Hematopoietic multipotent progenitor cell treated with erythropoietin and hydrocortisone succinate and interleukin-3 and kit ligand, for 4 days (in vitro differentiated cells): Measurements from ENCODE around the gene MAPK11.
A peak's percentile ranks its signal among the peaks of the same experiment; 100 is the strongest.

ENCODE experiments used
- DNase-seq: peaks from one replicate; pipeline ENCODE4 v3.0.0-alpha.2; 2015

Gene MAPK11

DNA sequence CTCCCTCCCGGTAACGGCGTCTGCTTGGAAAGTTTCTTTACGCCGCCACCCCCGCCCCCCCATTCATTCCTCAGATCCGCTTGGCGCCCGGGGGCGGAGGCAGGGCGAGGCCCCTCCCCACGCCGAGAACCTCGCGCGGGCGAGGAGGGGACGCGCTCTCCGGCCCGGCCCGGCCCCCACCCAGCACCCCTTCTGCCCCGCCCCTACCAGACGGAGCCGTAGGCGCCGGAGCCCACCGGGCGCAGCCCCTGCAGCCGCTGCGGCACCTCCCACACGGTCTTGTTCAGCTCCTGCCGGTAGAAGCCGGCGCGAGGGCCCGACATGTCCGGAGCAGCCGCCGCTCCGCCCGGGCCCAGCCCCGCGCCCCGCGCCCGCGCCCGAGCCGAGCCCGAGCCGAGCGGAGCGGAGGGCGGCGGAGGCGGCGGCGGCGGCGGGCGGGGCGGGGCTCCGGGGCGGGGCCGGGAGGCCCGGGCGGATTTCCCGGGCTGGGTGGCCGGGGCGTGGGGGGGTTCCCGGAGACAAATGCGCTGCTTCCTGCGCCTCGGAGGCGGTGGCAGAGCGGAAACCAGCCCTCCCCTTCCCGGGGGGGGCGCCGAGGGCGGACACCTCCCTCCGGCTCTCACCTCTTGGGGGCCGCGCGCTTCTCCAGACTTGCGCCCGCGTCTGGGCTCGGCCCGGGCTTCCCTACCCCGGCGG lies at the start of gene MAPK11:
MAPK11 (minus strand) TSS at position 411 of the 696 bp plus-strand sequence; CDS start at position 323, 88 bp downstream.
- peak; percentile 27 for DNase-seq

DNA sequence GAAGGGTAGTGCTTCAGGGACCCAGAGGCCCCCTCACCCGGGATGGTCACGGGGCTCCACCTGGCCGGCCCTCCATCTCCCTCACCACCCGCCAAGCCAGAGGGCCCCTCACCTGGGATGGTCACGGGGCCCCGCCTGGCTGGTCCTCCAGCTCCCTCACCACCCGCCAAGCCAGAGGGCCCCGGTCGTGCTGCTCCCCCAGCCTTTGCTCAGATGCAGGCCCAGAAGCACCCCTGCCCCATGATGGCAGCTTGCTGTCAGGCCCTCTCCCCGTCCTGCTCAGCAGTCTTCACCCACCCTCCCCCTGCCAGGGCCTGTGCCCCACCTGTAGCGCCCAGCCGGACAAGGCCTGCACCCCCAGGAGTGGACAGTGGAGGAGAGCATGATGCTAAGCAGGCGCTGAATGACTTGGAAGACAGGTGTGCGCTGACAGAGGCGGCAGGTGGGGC lies 49.3 kb upstream of the MAPK11 start:
- no peak for DNase-seq

DNA sequence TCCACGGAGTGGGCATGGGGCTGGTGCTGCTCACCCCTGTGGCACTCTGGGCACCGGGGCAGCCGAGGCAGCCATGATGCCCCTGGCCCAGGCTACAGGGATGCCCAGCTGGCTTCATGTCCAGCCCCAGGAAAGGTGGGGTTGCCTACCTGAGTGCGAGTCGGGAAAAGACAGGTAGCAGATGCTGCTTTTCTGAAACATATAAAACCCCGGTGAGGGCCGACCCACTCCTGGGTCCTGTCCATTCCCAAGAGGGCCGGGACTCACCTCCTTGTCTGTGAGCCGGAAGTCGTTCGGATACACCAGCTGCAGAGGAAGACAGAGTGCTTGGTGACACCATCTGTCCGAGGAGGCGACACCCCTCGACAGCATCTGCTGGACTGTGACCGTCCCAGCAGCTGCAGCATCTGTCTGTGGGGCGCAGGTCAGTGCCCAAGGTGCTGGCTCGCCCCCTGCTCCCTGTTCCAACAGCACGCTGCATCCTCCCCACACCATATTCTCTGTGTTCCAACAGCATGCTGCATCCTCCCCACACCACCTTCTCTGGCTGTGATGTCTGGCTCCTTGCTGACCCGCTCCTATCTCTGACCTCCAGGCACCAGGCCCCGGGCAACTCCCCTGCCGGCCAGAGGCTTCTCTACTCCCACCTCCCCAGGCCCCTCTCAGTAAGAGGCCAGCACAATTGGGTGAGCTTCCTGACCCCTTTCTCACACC lies 48.7 kb upstream of the MAPK11 start:
- DNase-seq, result no peak

DNA sequence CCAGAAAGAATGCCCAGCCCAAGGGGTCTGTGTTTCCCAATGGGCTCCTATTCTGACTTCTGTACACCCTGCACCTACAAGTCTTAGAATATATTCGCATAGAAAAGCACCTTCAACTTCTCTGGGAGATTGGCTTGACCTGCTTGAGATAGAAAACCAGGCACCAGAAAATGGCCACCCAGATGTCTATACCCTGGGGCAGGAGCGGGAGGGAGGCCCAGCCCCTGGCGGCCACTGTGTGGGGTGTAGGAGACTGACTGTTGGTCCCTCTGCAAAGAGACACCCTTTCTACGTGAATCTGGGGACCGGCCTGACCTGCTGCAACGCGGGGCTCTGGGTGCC lies 48.1 kb upstream of the MAPK11 start:
- DNase-seq, result no peak

DNA sequence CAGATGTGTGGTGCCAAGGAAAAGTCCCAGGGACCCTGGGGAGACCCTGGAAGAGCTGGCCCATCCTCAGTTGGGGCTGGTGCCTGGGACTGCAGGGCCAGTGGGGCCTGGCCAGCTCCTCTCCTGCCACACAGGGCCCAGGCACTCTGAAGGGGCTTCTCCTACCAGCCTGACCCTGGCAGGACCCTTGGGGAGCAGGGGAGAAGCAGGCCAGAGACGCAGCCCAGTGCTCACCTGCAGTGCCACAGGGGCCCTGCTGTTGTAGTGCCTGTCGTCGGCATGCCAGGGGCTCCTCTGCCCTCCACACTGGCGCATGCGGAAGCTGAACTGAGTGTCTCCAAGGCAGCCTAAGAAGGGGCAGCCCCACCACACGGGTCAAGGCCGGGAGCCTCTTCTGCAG lies 47.5 kb upstream of the MAPK11 start:
- no peak for DNase-seq

DNA sequence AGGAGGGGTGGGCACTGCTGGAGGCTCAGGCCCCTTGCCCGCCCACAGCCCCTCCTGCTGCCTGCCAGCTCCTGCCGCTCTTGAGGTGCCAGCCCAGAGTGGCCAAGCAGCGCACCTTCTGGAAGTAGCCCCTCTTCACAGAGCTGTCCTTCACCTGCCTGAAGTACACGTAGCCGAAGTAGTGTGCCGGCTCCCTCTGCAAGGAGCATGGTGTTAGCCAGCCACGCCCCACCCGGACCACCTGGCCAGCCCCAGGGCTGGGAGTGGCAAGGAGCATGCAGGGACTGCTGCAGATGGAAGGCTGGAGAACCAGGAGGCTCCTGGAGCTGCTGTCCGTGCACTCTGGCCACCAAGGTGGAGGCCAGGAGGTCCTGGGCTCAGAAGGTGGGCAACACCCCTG lies 47.0 kb upstream of the MAPK11 start:
- no peak for DNase-seq

DNA sequence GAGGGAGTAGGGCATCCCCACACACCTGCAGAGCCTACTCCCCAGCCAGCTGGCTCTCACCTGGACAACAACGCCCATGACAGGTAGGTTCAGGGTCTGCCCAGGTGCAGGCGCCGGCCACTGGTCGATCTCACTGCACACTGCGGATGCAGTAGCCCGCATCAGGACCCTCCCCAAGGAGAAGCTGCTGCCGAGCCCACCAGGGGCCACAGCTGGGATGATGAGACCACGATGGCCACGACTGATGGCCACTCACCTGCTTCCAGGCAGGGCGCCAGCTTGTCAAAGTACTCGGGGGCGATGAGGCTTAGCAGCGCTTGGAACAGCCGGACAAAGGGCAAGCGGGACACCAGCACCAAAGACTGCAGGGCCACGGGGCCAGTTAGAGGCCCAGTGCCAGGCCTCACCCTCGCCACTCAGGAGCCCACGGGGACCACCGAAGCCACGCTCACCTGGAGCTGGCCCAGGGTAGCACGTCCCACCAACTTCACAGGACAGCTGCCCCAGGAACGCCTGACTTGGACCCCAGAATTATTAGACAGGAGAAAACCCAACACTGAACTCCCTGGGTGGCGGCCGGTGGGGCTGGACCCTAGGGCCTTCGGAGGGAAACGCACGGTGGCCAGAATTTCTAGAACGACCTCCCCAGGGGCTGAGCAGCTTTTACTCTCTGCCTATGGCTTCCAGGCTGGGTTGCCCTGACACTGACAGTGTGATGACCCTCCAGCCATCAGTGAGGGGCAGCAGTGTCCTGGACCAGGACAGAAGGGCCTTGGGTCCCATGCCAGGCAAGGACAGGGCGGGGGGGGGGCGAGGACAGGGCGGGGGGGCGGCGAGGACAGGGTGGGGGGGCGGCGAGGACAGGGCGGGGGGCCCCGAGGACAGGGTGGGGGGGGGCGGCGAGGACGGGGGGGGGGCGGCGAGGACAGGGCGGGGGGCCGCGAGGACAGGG lies 46.2 kb upstream of the MAPK11 start:
- no peak for DNase-seq

DNA sequence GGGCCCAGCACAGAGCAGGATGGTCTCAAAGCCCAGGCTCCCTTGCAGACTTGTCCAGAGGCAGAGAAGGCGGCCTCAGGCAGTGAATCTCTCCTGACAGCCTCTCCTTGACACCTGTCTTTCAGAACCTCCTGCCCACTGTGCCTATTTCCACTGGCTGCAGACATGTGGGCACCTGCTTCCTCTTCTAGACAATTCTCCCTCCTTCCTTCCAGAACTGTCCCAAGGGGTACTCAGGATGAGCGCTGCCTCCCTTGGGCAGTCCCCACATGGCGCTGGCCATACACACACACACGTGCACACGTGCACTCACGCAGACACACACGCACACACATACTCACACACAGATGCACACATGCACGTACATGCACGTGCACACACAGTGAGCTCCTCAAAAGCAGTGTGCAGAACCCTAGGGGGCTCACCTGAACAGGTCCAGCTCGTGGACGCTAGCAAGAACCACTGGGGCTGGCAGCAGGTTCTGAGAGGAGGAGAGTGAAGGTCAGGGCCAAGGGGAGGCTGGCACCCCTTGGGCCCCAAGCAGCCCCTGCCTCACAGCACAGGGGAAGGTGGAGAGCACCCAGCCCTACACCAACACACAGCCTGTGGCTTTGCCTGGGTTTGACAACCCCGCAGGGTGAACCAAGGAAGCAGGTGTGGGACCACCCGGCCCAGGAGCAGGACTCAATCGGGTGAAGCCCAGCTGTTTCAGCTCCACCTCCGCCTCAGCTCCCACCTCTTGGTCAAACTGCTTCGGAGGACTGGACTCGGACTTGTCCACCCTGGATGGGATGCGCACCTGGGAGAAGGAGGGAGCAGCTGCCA lies 45.3 kb upstream of the MAPK11 start:
- DNase-seq, result no peak

DNA sequence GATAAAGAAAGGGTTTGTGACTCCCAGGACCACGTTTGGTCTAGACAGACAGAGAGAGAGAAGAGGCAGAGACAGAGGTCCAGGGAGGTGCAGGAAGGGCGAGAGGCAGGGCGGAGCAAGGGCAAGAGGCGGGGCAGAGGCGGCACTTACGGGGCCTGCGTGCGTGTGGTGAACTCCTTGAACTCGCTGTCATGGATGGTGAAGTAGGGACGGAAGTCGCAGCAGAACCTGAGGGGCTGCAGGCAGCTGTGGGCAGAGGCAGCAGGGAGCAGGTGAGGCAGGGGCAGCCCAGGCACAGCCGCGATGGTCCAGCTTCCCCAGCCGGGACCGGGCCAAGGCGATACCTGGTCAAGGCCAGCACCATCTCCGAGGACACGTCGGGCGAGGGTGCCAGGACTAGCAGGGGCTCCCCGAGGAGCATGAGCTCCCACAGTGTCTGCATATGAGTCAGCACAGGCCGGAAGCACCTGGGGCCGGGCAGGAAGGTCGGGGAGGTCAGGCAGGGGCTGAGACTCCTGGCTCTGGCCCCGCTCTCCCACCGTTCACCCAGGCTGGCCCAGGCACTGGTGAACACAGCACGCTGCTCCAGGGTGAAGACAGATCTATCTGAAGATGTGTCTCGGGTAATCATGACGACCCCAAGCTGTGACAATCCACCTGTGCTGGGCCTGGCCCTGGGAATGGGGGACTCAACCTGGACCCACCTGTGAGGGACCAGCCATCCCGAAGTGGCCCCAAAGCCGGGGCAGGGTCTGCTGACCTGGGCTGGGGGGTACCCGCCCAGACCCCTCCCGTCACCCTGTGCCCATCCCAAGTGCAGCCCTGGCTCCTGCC lies 44.5 kb upstream of the MAPK11 start:
- DNase-seq, result peak; percentile 93

DNA sequence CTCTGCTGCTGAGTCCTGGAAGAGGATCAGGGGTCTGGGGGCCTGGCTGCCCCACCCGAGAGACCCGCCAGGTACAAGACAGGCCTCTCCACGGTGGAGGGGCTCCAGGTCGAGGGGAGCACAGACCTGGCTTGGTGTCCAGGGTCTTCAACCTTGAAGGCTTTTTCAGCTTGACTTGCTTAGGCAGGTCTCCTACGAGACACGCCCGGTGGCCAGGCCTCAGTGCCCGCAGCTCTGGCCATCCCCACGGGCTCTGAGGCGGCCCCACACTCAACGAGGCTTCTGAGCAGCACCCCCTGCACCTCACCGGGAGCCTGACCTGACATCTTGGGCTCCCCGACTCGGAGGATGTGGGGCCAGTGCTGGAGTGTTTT lies 43.9 kb upstream of the MAPK11 start:
- DNase-seq, result no peak

DNA sequence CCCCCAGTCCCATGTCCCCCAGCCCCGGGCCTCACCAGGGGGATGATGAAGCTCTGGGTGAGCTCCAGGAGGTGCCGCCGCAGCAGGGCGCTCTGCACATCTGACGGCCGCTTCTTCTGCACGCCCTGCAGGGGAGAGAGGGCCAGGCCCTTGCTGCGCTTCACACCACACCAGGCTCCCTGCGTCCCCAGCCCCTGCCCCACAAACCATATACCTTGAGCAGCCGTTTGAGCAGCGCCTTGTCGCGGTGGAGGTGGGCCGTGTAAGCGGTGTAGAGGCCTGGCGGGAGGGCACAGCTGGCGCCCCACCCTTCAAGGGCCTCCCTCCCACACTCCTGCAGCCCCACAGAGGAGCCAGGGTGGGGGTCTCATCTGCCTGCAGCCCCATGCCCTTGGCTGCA lies 43.4 kb upstream of the MAPK11 start:
- DNase-seq, result no peak

DNA sequence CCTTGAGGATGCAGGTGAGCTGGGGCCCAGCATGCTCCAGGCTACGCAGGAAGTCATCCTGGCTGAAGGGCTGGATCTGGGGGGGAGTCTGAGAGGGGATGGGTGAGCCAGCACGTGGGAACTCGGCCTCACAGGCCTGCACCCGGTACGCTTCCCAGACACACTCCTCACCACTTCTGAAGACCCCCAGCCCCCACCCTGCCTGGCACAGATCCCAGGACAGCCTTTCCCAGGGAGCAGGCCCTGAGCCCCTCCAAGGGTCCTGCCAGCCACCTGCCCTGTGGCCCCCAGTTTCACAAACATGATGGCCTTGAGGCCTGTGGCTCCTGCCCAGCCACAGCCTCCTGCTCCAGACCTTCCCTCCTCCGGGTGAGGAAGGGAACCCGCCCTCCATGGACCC lies 42.8 kb upstream of the MAPK11 start:
- DNase-seq, result no peak

DNA sequence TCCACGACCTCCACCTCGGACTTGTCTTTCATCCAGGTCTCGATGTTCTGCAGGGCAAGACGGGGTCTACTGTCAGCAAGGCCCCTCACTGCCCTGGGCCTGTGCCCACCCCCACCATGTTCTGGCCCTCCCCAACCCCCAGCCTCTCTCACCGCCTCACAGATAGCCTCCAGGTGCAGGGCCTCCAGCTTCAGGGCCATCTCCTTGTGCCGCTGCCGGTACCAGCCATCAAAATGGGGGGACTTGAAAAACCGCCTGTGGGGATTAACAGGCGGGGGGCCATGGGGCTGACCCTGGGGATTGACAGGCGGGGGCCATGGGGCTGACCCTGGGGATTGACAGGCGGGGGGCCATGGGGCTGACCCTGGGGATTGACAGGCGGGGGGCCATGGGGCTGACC lies 42.2 kb upstream of the MAPK11 start:
- no peak for DNase-seq

DNA sequence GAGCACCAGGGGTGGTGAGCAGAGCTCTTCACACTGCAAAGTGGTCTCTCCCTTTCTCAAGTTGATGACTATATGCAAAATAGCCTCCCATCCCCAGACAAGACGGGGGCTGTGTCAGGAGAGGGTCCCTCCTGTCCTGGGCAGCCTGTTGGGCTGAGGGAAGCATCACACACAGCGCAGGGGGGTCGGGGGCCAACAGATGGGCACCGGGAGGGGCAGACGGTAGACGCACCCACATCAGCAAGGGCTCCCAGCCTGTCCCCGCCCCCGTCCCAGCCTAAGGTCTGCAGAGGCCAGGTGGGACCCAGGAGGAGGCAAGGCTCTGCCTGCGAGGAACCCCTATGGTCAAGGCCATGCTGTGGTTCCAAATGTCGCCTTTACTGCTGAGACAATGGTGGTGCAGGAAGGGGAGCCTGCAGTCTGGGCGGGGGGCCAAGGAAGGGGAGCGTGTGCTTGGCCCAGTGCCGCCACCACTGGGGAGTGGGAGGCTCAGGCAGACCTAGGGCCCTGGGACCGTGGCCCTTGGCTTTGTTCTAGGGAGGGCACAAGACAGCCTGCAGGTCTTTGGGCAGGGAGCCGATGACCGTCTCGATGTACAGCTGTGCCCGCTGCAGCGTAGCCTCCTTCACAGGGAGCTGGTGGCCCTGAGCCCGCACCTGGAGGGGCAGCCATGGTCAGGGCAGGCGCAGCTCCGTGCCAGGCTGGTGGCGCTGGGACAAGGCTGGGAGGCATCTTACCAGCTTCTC lies 41.6 kb upstream of the MAPK11 start:
- no peak for DNase-seq

DNA sequence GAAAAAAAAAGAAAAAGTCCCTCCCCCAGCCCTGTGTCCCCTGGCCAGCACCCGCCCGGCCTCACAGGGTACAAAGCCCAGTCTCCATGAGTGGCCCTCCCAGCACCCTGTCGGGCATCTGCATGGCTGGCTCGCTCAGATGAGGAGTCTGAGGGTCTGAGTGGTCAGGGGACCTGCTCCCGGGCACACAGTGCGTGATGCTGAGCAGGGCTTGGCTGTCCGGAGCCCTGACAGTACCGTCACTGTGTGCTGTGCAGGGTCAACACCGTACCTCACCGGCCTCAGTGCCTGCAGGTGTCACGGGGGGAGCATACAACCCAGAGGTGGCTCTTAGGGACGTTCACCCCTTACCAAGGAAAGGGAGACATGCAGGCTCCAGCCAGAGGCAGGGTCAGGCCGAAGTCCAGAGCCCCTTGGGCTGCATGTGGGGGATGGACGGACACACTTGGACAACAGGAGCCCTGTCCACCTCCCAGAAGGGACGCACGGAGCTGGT lies 40.8 kb upstream of the MAPK11 start:
- DNase-seq, result no peak

DNA sequence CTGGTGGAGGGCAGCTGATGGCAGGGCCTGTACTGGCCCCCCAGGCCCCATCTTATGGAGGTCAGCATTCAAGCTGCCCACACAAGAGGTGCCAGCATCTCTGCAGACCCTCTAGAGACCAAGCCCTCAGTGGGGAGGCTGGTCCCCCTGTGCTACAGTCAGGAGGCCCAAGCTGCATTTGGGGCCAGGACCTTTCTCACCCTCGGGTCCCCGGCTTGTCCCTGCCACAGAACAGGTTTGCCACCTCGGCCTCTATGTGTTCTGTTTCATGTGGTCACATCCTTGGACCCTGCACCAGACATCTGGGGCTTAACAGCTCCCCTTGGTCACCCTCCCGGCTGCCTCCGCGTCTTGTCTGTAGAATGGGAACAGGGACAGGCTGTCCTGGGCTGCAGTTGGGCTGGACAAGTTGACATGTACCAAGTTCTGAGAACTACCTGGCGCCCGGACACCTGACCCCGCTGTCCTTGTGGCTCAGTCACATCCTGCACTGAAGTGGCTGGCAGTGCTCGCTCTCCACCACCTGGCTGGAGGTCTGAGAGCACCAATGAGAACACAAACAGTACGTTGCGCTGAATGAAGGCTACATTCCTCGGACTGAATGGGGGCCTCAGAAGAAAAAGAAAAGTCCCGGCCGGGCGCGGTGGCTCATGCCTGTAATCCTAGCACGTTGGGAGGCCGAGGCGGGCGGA lies 40.0 kb upstream of the MAPK11 start:
- no peak for DNase-seq

DNA sequence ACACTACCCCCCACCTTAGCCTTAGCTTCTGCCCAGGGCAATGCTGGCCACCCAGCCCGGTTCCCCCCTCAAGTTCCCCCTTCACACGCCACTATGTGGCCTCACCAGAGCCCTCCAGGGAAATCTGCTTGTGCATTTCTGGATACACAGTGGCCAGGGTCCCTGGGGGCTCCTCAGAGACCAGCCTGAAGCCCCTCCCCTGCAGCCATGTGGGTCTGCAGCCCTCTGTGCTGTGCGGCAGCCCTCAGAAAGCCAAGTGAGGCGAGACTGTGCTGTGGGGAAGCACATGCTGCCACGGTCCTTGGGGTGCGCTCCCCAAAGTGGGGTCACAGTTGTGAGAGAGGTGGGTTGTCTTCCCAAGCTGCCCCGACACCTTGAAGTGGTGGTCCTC lies 39.4 kb upstream of the MAPK11 start:
- DNase-seq, result no peak

DNA sequence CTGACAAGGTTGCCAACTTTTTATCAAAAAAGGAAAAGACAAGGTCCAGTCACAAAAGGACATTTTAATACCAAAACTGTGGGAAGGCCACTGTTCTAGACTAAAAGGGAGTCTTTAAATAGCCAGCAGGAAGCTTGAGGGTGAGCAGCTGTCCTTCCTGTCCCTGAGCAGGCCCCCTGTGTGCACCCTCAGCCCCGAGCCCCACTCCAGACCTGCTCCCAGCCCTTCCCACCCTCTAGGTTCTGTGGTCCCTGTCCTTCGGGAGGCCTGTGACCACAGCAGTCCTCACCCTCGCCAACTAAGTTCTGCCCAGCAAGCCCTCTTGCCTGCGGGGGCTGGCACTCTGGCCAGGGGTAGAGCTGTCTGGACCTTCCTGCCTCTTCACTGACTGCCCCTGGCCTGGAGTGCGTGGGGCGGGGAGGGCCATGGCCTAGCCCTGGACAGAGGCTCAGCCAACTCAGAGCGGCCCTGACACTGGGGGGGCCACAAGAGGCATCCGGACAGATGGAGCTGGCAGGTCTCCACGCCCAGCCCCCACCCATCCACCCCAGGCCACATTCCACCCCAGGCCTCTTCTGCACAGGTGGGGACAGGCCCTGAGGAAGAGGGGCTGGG lies 38.9 kb upstream of the MAPK11 start:
- DNase-seq, result no peak

DNA sequence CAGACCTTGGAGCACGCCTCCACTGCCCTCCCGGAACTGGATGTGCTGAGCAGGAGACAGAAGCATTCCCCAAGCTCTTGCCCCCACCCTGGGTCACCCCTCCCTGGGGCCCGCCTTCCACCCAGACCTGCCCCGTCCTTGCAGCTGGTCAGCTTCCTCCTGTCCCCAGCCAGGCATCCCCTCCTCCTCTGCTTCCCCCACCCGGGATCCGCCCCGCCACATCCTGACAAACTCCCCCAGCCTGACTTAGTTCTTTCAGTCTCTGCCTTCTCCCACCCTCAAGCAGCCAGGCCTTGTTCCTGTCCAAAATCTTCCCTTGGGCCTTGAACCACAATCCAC lies 38.4 kb upstream of the MAPK11 start:
- DNase-seq, result peak; percentile 54
